A673 (cell line): ENCODE results near the gene ATRN.

Experiments
- EZH2 ChIP-seq: fragments of 200-600 bp; sonication (generic); IDR thresholded peaks from 2 replicates; pipeline ENCODE4 v1.6.1; 2017; ENCODE audit warnings: borderline replicate concordance, low read depth, mild to moderate bottlenecking, mixed read lengths, antibody characterized with exemption, low read length; ENCODE audit not compliant: poor library complexity, severe bottlenecking
- TF ChIP-seq, protein P1 (sequence below): fragments of 300-800, 200-600 bp; sonication (generic); conservative IDR thresholded peaks from 2 replicates; pipeline ENCODE4 v1.5.1; 2017; ENCODE audit warnings: low read depth, mild to moderate bottlenecking, antibody characterized with exemption, low read length, moderate library complexity, mixed read lengths

GRCh38 chr20:3583765-3584164 is 112.9 kb downstream of the ATRN start:
- TF ChIP-seq, protein P1, sequence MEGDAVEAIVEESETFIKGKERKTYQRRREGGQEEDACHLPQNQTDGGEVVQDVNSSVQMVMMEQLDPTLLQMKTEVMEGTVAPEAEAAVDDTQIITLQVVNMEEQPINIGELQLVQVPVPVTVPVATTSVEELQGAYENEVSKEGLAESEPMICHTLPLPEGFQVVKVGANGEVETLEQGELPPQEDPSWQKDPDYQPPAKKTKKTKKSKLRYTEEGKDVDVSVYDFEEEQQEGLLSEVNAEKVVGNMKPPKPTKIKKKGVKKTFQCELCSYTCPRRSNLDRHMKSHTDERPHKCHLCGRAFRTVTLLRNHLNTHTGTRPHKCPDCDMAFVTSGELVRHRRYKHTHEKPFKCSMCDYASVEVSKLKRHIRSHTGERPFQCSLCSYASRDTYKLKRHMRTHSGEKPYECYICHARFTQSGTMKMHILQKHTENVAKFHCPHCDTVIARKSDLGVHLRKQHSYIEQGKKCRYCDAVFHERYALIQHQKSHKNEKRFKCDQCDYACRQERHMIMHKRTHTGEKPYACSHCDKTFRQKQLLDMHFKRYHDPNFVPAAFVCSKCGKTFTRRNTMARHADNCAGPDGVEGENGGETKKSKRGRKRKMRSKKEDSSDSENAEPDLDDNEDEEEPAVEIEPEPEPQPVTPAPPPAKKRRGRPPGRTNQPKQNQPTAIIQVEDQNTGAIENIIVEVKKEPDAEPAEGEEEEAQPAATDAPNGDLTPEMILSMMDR = no peak
- no peak for TF ChIP-seq EZH2
